HG02798 (cell line): ENCODE data around the gene SLC6A17.

Source experiments
- ATAC-seq: cut with Tn5 transposase; IDR thresholded peaks from one replicate; pipeline ENCODE4 v1.9.1; 2021; ENCODE audit warnings: mild to moderate bottlenecking; ENCODE audit not compliant: unreplicated experiment, poor library complexity

The SLC6A17 gene

GRCh38 chr1:110134050-110134595 lies 16.2 kb upstream of the SLC6A17 start:
- ATAC-seq, result no peak

- no peak for ATAC-seq
These were observed 15.0 kb upstream of the SLC6A17 start for GRCh38 chr1:110135246-110135645.

GRCh38 chr1:110135666-110136065 lies 14.6 kb upstream of the SLC6A17 start:
- no peak for ATAC-seq

- ATAC-seq, result no peak
These were observed 13.4 kb upstream of the SLC6A17 start for GRCh38 chr1:110136911-110137310.

GRCh38 chr1:110138956-110139355 lies 11.3 kb upstream of the SLC6A17 start:
- no peak for ATAC-seq

- no peak for ATAC-seq
These were observed 5.9 kb upstream of the SLC6A17 start for GRCh38 chr1:110144366-110144765.

GRCh38 chr1:110148961-110149360 lies 1.3 kb upstream of the SLC6A17 start:
- ATAC-seq, result no peak

GRCh38 chr1:110151175-110151669 lies 928 bp downstream of the SLC6A17 start:
- ATAC-seq, result no peak

GRCh38 chr1:110152133-110152785 lies 2.0 kb downstream of the SLC6A17 start:
- no peak for ATAC-seq

- no peak for ATAC-seq
These were observed 3.2 kb downstream of the SLC6A17 start for GRCh38 chr1:110153407-110153950.

- no peak for ATAC-seq
These were observed 5.7 kb downstream of the SLC6A17 start for GRCh38 chr1:110155878-110156522.

GRCh38 chr1:110158261-110158660 lies 8.0 kb downstream of the SLC6A17 start:
- no peak for ATAC-seq

GRCh38 chr1:110159168-110159567 lies 8.9 kb downstream of the SLC6A17 start:
- no peak for ATAC-seq

- ATAC-seq, result no peak
These were observed 10.3 kb downstream of the SLC6A17 start for GRCh38 chr1:110160538-110161100.

- no peak for ATAC-seq
These were observed 10.9 kb downstream of the SLC6A17 start for GRCh38 chr1:110161165-110161564.

- no peak for ATAC-seq
These were observed 11.6 kb downstream of the SLC6A17 start for GRCh38 chr1:110161849-110162248.

GRCh38 chr1:110163591-110163990 lies 13.3 kb downstream of the SLC6A17 start:
- no peak for ATAC-seq

- no peak for ATAC-seq
These were observed 14.5 kb downstream of the SLC6A17 start for GRCh38 chr1:110164725-110165350.

GRCh38 chr1:110165761-110166231 lies 15.5 kb downstream of the SLC6A17 start:
- ATAC-seq, result no peak

- ATAC-seq, result no peak
These were observed 16.6 kb downstream of the SLC6A17 start for GRCh38 chr1:110166861-110167260.
